ENCODE results near the gene IFT57.

The IFT57 gene

GRCh38 chr3:108251844-108252243 lies 29.6 kb upstream of the IFT57 start:
- CTCF ChIA-PET = no interaction called here
- no peaks in the 10 kb centered on the region for H3K36me3 ChIP-seq (ENCODE audit: control insufficient read depth in 2 of 2, insufficient read depth in 1 of 2, low read length in 2 of 2)

GRCh38 chr3:108251265-108251664 lies 29.0 kb upstream of the IFT57 start:
- no peak overlapping the region for H3K27ac ChIP-seq (ENCODE audit: extremely low read depth, low read depth, low read length)

More at GRCh38 chr3:108251844-108252243, 29.6 kb upstream of the IFT57 start:
- Histone ChIP-seq H3K4me3 (ENCODE audit: low read depth, low read length) (no peak overlapping the region), H3K4me1 (ENCODE audit: control insufficient read depth, insufficient read depth, low read length) (no peaks in the 10 kb centered on the region), H3K27ac (ENCODE audit: extremely low read depth, low read depth, low read length) (no peak overlapping the region), H3K9me3 (ENCODE audit: control insufficient read depth, insufficient read depth, low read depth, low read length) (no peaks in the 10 kb centered on the region)
- POLR2A ChIA-PET = no interaction called here
- TF ChIP-seq ZNF362 (tag by site-specific recombination; IDR thresholded peaks at IDR 0.05) (no peak), ZNF248 (tag by site-specific recombination; IDR thresholded peaks at IDR 0.05) (no peak), ZEB2 (tag by site-specific recombination; IDR thresholded peaks at IDR 0.05) (no peak), ZNF146 (tag by site-specific recombination; IDR thresholded peaks at IDR 0.05) (no peak), ZBTB6 (tag by site-specific recombination; IDR thresholded peaks at IDR 0.05) (no peak), SP7 (tag by site-specific recombination; IDR thresholded peaks at IDR 0.05) (no peak), IKZF3 (tag by site-specific recombination; IDR thresholded peaks at IDR 0.05) (no peak), ZNF26 (tag by site-specific recombination; IDR thresholded peaks at IDR 0.05) (no peak), ZNF624 (tag by site-specific recombination; IDR thresholded peaks at IDR 0.05) (no peak), ZNF600 (tag by site-specific recombination; IDR thresholded peaks at IDR 0.05) (no peak), ZNF16 (tag by site-specific recombination; IDR thresholded peaks at IDR 0.05; ENCODE audit: low read depth) (no peak)

More at GRCh38 chr3:108251265-108251664, 29.0 kb upstream of the IFT57 start:
- no peak overlapping the region for H3K4me3 ChIP-seq (ENCODE audit: low read depth, low read length)
- CTCF ChIA-PET = no interaction called here
- POLR2A ChIA-PET = no interaction called here
- no peaks in the 10 kb centered on the region for H3K9me3 ChIP-seq (ENCODE audit: control insufficient read depth, insufficient read depth, low read depth, low read length)
- TF ChIP-seq ZFHX2 (tag by site-specific recombination; conservative IDR thresholded peaks at IDR 0.05) (no peak), ZNF366 (tag by site-specific recombination; conservative IDR thresholded peaks at IDR 0.05) (no peak), ZBTB10 (tag by site-specific recombination; IDR thresholded peaks at IDR 0.05) (no peak), ZNF48 (tag by site-specific recombination; IDR thresholded peaks at IDR 0.05) (no peak), ZNF426 (tag by site-specific recombination; IDR thresholded peaks at IDR 0.05) (no peak), BCL11B (tag by site-specific recombination; IDR thresholded peaks at IDR 0.05; ENCODE audit: low read depth) (no peak), ZNF274 (IDR thresholded peaks at IDR 0.05; ENCODE audit: low read length) (no peak), ZNF274 (tag by site-specific recombination; IDR thresholded peaks at IDR 0.05; ENCODE audit: borderline replicate concordance) (no peak), PRDM10 (tag by site-specific recombination; IDR thresholded peaks at IDR 0.05) (no peak)
- H3K36me3 ChIP-seq (ENCODE audit: control insufficient read depth in 2 of 2, insufficient read depth in 1 of 2, low read length in 2 of 2) = no peaks in the 10 kb centered on the region
- H3K4me1 ChIP-seq (ENCODE audit: control insufficient read depth, insufficient read depth, low read length) = no peaks in the 10 kb centered on the region

Data from HEK293 (cell line).